ENCODE results near the gene GUCY2D.

GUCY2D gene

DNA sequence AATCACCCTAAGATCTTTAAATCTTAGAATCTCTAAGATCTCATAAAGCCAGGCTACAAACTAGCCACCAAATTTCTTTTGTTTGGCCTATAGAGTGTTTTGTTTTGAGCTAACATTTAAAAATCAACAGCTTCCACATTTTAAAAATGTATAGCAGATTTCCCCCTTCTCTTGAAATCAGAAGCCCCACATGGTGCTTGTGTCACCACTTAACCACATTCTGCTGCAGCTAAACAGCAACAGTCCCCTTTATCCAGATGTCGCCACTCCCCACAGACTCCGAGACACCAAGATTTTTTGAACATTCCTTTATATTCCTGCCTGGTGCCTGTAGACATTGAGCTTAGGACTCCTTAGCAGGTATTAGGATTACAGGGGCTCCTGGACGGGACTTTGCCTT, 16.0 kb downstream of the GUCY2D start:
- H3K27me3 ChIP-seq (ENCODE audit: control insufficient read depth in 3 of 3, insufficient read depth in 3 of 3, low read depth in 1 of 3, low read length in 3 of 3): peaks cover 3 to 77% (median 24%) of the 10 kb centered on the region in 3 experiments
- no CpG with 5 or more reads among the region's 3 CpGs for WGBS, 2 donors (ENCODE audit: extremely low coverage in 2 of 2, insufficient read length in 2 of 2, insufficient replicate concordance in 1 of 2)
- H3K4me2 ChIP-seq (ENCODE audit: insufficient read depth, low read length, poor library complexity, severe bottlenecking): no peak overlapping the region
- no peak overlapping the region for H2BK15ac ChIP-seq (ENCODE audit: low read length)
- no peaks in the 10 kb centered on the region for H3K36me3 ChIP-seq (replicated peaks in 1 of 2; ENCODE audit: control insufficient read depth in 2 of 2, insufficient read depth in 2 of 2, low read length in 2 of 2)
- no peak overlapping the region for H3K9ac ChIP-seq (ENCODE audit: low read depth, low read length, poor library complexity)
- H3K4me3 ChIP-seq (ENCODE audit: low read length in 2 of 2): no peak overlapping the region
- H3K23ac ChIP-seq (ENCODE audit: low read depth, low read length, poor library complexity): no peak overlapping the region
- no peak overlapping the region for H3K27ac ChIP-seq (replicated peaks; ENCODE audit: low read length)
- no peak for DNase-seq (ENCODE audit: low spot score)
- H3K14ac ChIP-seq (ENCODE audit: low read length): no peak overlapping the region
- peaks cover 0 to 12% of the 10 kb centered on the region in 2 donors for H3K4me1 ChIP-seq (ENCODE audit: control insufficient read depth in 2 of 2, insufficient read depth in 1 of 2, low read depth in 1 of 2, low read length in 2 of 2)
- peaks cover 2% of the 10 kb centered on the region for H3K79me1 ChIP-seq (ENCODE audit: low read depth, low read length)
- H4K8ac ChIP-seq (ENCODE audit: low read depth, low read length): no peak overlapping the region
- H3K9me3 ChIP-seq (replicated peaks in 1 of 2; ENCODE audit: control insufficient read depth in 2 of 2, insufficient read depth in 1 of 2, low read depth in 1 of 2, low read length in 2 of 2): no peaks in the 10 kb centered on the region
- no peak overlapping the region for H2AK5ac ChIP-seq (ENCODE audit: low read depth, low read length)
- no peak overlapping the region for H3K18ac ChIP-seq (ENCODE audit: low read length)
- H2BK12ac ChIP-seq (ENCODE audit: low read length): no peak overlapping the region
- H4K91ac ChIP-seq (ENCODE audit: low read depth, low read length, poor library complexity): no peak overlapping the region
- H2BK120ac ChIP-seq (ENCODE audit: low read depth, low read length): no peak overlapping the region
- no peak overlapping the region for H2BK5ac ChIP-seq (ENCODE audit: low read length)
- no peak overlapping the region for H3K4ac ChIP-seq (ENCODE audit: low read length)
- no peak overlapping the region for H2AFZ ChIP-seq (ENCODE audit: low read length)

DNA sequence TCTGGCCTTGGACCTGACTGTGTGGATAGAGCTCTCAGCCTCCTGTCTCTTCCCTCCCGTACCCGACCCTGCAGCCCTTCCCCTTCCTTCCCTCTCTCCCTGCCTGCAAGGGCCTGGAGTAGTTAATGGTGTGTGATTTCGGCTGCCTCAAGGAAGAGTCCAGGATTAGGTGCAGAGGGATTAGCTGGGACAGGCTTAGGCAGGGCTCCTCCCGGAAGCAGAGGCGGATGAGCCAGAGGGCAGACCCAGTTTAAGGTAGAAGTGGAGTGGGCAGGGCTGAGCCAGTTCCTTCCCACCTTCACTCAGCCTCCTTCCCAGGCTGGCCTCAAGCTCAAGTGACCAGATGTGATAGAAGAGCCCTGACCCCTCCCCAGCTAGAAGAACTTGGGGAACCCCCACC, 16.8 kb downstream of the GUCY2D start:
- DNase-seq (ENCODE audit: low spot score): no peak
- H3K23ac ChIP-seq (ENCODE audit: low read depth, low read length, poor library complexity): no peak overlapping the region

DNA sequence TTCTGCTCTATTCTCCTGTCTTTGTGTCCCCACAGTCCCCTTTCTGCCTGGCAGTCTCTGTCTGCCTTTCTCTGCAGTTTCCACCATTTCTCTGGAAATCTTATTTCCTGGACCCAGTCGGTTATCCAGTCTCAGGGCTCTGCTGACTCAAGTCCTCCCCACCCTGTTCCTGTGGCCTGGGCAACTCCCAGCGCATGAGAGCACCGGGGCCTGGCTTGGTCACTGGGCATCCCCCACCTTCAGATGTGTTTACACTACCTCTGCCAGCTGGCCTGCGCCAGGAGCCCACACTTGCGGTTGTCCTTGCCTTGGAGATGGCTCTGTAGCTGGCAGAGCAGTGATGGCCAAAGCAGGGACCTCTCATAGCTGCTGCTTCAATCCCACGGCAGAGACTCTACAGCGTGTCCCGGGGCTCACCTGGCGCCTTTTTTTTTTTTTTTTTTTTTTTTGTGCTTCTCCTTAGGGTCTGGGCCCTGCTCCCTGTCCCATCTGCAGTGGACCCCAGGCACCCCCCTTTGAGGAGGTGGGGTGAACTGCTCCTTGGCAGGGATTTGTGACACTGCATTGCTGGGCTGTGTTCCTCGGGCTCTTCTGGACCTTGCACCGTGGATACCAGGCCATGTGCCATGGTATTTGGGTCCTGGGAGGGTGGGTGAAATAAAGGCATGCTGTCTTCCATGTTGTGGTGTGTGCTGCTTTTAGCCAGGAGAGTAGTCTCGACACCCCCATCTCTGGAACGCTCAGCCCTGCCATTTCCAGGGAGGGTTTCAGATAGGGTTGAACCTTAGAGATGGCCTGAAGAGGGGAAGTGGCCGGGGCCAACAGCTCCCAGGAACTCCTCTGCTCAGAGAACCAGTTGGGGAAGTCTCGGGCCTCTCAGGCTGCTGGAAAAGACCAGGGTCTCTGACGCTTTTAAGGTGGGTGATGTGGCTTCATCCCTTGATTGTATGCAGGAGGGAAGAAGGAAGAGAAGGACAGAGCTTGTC, 17.5 kb downstream of the GUCY2D start:
- H2AK5ac ChIP-seq (ENCODE audit: low read depth, low read length): peak overlapping the region; percentile 42
- H2BK5ac ChIP-seq (ENCODE audit: low read length): no peak overlapping the region
- peak overlapping the region; percentile 62 for H3K23ac ChIP-seq (ENCODE audit: low read depth, low read length, poor library complexity)
- no peak overlapping the region for H4K8ac ChIP-seq (ENCODE audit: low read depth, low read length)
- no peak overlapping the region for H3K4me3 ChIP-seq (ENCODE audit: low read length in 2 of 2)
- peak overlapping the region; percentile 67 for H3K18ac ChIP-seq (ENCODE audit: low read length)
- no peak overlapping the region for H3K4me2 ChIP-seq (ENCODE audit: insufficient read depth, low read length, poor library complexity, severe bottlenecking)
- H3K9ac ChIP-seq (ENCODE audit: low read depth, low read length, poor library complexity): no peak overlapping the region
- no peak overlapping the region for H2BK12ac ChIP-seq (ENCODE audit: low read length)
- no peaks in the 10 kb centered on the region for H3K9me3 ChIP-seq (replicated peaks in 1 of 2; ENCODE audit: control insufficient read depth in 2 of 2, insufficient read depth in 1 of 2, low read depth in 1 of 2, low read length in 2 of 2)
- H3K36me3 ChIP-seq (replicated peaks in 1 of 2; ENCODE audit: control insufficient read depth in 2 of 2, insufficient read depth in 2 of 2, low read length in 2 of 2): no peaks in the 10 kb centered on the region
- DNase-seq (ENCODE audit: low spot score): no peak
- no CpG with 5 or more reads among the region's 16 CpGs for WGBS, 2 donors (ENCODE audit: extremely low coverage in 2 of 2, insufficient read length in 2 of 2, insufficient replicate concordance in 1 of 2)
- no peak overlapping the region for H3K27ac ChIP-seq (replicated peaks; ENCODE audit: low read length)
- H3K4me1 ChIP-seq (ENCODE audit: control insufficient read depth in 2 of 2, insufficient read depth in 1 of 2, low read depth in 1 of 2, low read length in 2 of 2): peaks cover 0 to 12% of the 10 kb centered on the region in 2 donors
- H2BK120ac ChIP-seq (ENCODE audit: low read depth, low read length): no peak overlapping the region
- peaks cover 2% of the 10 kb centered on the region for H3K79me1 ChIP-seq (ENCODE audit: low read depth, low read length)
- no peak overlapping the region for H3K4ac ChIP-seq (ENCODE audit: low read length)
- peaks cover 3 to 64% (median 15%) of the 10 kb centered on the region in 3 experiments for H3K27me3 ChIP-seq (ENCODE audit: control insufficient read depth in 3 of 3, insufficient read depth in 3 of 3, low read depth in 1 of 3, low read length in 3 of 3)
- H2BK15ac ChIP-seq (ENCODE audit: low read length): no peak overlapping the region
- no peak overlapping the region for H4K91ac ChIP-seq (ENCODE audit: low read depth, low read length, poor library complexity)
- H2AFZ ChIP-seq (ENCODE audit: low read length): no peak overlapping the region
- peak overlapping the region; percentile 66 for H3K14ac ChIP-seq (ENCODE audit: low read length)

More for the DNA sequence above, 16.8 kb downstream of the GUCY2D start:
- Histone ChIP-seq H3K4me1 (ENCODE audit: control insufficient read depth in 2 of 2, insufficient read depth in 1 of 2, low read depth in 1 of 2, low read length in 2 of 2) (peaks cover 0 to 12% of the 10 kb centered on the region in 2 donors), H2BK12ac (ENCODE audit: low read length) (no peak overlapping the region), H3K27ac (replicated peaks; ENCODE audit: low read length) (no peak overlapping the region), H3K14ac (ENCODE audit: low read length) (no peak overlapping the region), H2BK15ac (ENCODE audit: low read length) (no peak overlapping the region), H2AFZ (ENCODE audit: low read length) (no peak overlapping the region), H2BK120ac (ENCODE audit: low read depth, low read length) (no peak overlapping the region), H3K27me3 (ENCODE audit: control insufficient read depth in 3 of 3, insufficient read depth in 3 of 3, low read depth in 1 of 3, low read length in 3 of 3) (peaks cover 3 to 70% (median 19%) of the 10 kb centered on the region in 3 experiments), H3K18ac (ENCODE audit: low read length) (no peak overlapping the region), H4K91ac (ENCODE audit: low read depth, low read length, poor library complexity) (no peak overlapping the region), H3K4ac (ENCODE audit: low read length) (no peak overlapping the region), H3K9me3 (replicated peaks in 1 of 2; ENCODE audit: control insufficient read depth in 2 of 2, insufficient read depth in 1 of 2, low read depth in 1 of 2, low read length in 2 of 2) (no peaks in the 10 kb centered on the region), H3K4me2 (ENCODE audit: insufficient read depth, low read length, poor library complexity, severe bottlenecking) (no peak overlapping the region), H3K79me1 (ENCODE audit: low read depth, low read length) (peaks cover 2% of the 10 kb centered on the region), H2AK5ac (ENCODE audit: low read depth, low read length) (no peak overlapping the region), H3K36me3 (replicated peaks in 1 of 2; ENCODE audit: control insufficient read depth in 2 of 2, insufficient read depth in 2 of 2, low read length in 2 of 2) (no peaks in the 10 kb centered on the region), H3K9ac (ENCODE audit: low read depth, low read length, poor library complexity) (no peak overlapping the region), H4K8ac (ENCODE audit: low read depth, low read length) (no peak overlapping the region), H2BK5ac (ENCODE audit: low read length) (no peak overlapping the region), H3K4me3 (ENCODE audit: low read length in 2 of 2) (no peak overlapping the region)
- no CpG with 5 or more reads among the region's 5 CpGs for WGBS, 2 donors (ENCODE audit: extremely low coverage in 2 of 2, insufficient read length in 2 of 2, insufficient replicate concordance in 1 of 2)

DNA sequence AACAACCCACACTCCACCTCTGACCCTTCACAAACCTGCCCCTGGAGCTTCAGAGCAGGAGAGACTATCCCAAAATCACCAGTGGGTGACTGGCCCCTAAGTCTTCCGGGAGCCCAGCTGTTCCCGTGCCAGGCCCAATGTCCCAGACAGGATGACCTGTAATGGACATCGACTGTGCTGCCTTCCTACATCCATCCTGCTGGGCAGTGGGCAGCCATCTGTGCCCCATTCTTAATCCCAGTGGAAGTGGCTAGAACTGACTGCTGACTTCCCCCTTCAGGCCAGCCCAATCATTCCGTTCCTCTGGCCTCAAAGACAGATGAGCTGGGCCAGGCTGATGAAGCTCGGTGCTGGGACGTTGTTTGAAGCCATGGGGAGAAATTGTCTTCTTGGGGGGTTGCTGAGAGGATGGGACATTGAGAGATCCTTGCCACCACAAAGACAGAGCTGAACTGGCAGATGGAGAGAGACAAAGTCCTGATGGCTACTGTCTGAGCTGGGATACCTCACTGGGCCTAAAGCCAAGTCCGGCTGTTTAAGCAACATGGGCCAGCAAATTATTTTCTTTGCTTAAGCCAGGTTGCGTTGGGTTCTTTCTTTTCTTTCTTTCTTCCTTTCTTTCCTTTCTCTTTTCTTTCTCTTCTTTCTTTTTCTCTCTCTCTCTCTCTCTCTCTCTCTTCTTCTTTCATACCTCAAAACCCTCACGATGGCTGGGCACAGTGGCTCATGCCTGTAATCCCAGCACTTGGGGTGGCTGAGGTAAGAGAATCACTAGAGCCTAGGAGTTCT, 18.6 kb downstream of the GUCY2D start:
- no peak overlapping the region for H3K18ac ChIP-seq (ENCODE audit: low read length)
- no peak overlapping the region for H2BK5ac ChIP-seq (ENCODE audit: low read length)
- no peaks in the 10 kb centered on the region for H3K9me3 ChIP-seq (replicated peaks in 1 of 2; ENCODE audit: control insufficient read depth in 2 of 2, insufficient read depth in 1 of 2, low read depth in 1 of 2, low read length in 2 of 2)
- H2BK12ac ChIP-seq (ENCODE audit: low read length): no peak overlapping the region
- H3K9ac ChIP-seq (ENCODE audit: low read depth, low read length, poor library complexity): no peak overlapping the region
- peaks cover 0 to 62% (median 5%) of the 10 kb centered on the region in 3 experiments for H3K27me3 ChIP-seq (ENCODE audit: control insufficient read depth in 3 of 3, insufficient read depth in 3 of 3, low read depth in 1 of 3, low read length in 3 of 3)
- H3K36me3 ChIP-seq (replicated peaks in 1 of 2; ENCODE audit: control insufficient read depth in 2 of 2, insufficient read depth in 2 of 2, low read length in 2 of 2): no peaks in the 10 kb centered on the region
- H3K4me2 ChIP-seq (ENCODE audit: insufficient read depth, low read length, poor library complexity, severe bottlenecking): no peak overlapping the region
- no peak overlapping the region for H3K27ac ChIP-seq (replicated peaks; ENCODE audit: low read length)
- no peaks in the 10 kb centered on the region for H3K79me1 ChIP-seq (ENCODE audit: low read depth, low read length)
- H4K91ac ChIP-seq (ENCODE audit: low read depth, low read length, poor library complexity): no peak overlapping the region
- peak overlapping the region; percentile 48 for H4K8ac ChIP-seq (ENCODE audit: low read depth, low read length)
- H2AK5ac ChIP-seq (ENCODE audit: low read depth, low read length): no peak overlapping the region
- no CpG with 5 or more reads among the region's 9 CpGs for WGBS, 2 donors (ENCODE audit: extremely low coverage in 2 of 2, insufficient read length in 2 of 2, insufficient replicate concordance in 1 of 2)
- DNase-seq (ENCODE audit: low spot score): no peak
- H2BK120ac ChIP-seq (ENCODE audit: low read depth, low read length): no peak overlapping the region
- no peak overlapping the region for H3K4ac ChIP-seq (ENCODE audit: low read length)
- H3K23ac ChIP-seq (ENCODE audit: low read depth, low read length, poor library complexity): no peak overlapping the region
- peaks cover 0 to 10% of the 10 kb centered on the region in 2 donors for H3K4me1 ChIP-seq (ENCODE audit: control insufficient read depth in 2 of 2, insufficient read depth in 1 of 2, low read depth in 1 of 2, low read length in 2 of 2)
- H3K14ac ChIP-seq (ENCODE audit: low read length): no peak overlapping the region
- H2BK15ac ChIP-seq (ENCODE audit: low read length): no peak overlapping the region
- no peak overlapping the region for H3K4me3 ChIP-seq (ENCODE audit: low read length in 2 of 2)
- no peak overlapping the region for H2AFZ ChIP-seq (ENCODE audit: low read length)

Measured in neuronal stem cell (in vitro differentiated cells).